Measurements from ENCODE around the gene OGT.
"Not testable (repeated sequence)": the region's sequence is repeated elsewhere in the genome, so short reads cannot be mapped to it uniquely, and the experiment has no call there.

The OGT gene

GRCh38 chrX:71546879-71547278 is 14.0 kb downstream of the OGT start:
- DNase-seq (ENCODE audit: low read depth): no peak
- no peak overlapping the region for H3K4me3 ChIP-seq (ENCODE audit: low read depth, low read length)
- in situ Hi-C loops (cut with HindIII; ENCODE audit: low sequenced_read_pairs): loop anchor here (10.0 kb wide), 1 partner anchor 152 kb away; no protein-coding TSS in a partner anchor
- TF ChIP-seq, protein P1, sequence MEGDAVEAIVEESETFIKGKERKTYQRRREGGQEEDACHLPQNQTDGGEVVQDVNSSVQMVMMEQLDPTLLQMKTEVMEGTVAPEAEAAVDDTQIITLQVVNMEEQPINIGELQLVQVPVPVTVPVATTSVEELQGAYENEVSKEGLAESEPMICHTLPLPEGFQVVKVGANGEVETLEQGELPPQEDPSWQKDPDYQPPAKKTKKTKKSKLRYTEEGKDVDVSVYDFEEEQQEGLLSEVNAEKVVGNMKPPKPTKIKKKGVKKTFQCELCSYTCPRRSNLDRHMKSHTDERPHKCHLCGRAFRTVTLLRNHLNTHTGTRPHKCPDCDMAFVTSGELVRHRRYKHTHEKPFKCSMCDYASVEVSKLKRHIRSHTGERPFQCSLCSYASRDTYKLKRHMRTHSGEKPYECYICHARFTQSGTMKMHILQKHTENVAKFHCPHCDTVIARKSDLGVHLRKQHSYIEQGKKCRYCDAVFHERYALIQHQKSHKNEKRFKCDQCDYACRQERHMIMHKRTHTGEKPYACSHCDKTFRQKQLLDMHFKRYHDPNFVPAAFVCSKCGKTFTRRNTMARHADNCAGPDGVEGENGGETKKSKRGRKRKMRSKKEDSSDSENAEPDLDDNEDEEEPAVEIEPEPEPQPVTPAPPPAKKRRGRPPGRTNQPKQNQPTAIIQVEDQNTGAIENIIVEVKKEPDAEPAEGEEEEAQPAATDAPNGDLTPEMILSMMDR (IDR thresholded peaks at IDR 0.05; ENCODE audit: low read depth, low read length, missing control alignments): no peak

DNA sequence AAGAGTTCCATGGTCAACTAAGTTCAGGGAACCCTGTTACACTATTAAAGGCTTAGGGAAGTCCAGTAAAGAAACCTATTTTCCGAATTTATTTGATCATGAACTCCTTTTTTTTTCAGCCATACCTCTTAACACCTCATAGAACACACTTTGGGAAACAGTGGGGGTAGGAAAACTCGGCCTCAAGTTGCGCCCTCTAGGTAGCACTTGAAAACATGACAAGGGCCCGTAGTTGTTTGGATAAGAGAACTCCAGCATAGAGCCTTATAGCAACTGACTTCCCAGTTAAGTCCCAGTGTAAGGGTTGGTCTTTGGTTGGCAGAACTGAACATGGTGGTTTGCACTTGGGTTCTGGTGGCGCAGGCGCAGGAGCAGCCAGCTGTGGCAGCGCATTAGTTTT is 14.4 kb downstream of the OGT start:
- in situ Hi-C loops (cut with HindIII; ENCODE audit: low sequenced_read_pairs): loop anchor here (10.0 kb wide), 1 partner anchor 153 kb away; no protein-coding TSS in a partner anchor
- no peak for DNase-seq (ENCODE audit: low read depth)
- TF ChIP-seq, protein P1 (IDR thresholded peaks at IDR 0.05; ENCODE audit: low read depth, low read length, missing control alignments): no peak
- H3K4me3 ChIP-seq (ENCODE audit: low read depth, low read length): no peak overlapping the region

GRCh38 chrX:71549986-71550385 is 17.1 kb downstream of the OGT start:
- TF ChIP-seq, protein P1 (IDR thresholded peaks at IDR 0.05; ENCODE audit: low read depth, low read length, missing control alignments): no peak
- DNase-seq (ENCODE audit: low read depth): no peak
- in situ Hi-C loops (cut with HindIII; ENCODE audit: low sequenced_read_pairs): loop anchor here (10.0 kb wide), 1 partner anchor 155 kb away; no protein-coding TSS in a partner anchor
- no peak overlapping the region for H3K4me3 ChIP-seq (ENCODE audit: low read depth, low read length)

DNA sequence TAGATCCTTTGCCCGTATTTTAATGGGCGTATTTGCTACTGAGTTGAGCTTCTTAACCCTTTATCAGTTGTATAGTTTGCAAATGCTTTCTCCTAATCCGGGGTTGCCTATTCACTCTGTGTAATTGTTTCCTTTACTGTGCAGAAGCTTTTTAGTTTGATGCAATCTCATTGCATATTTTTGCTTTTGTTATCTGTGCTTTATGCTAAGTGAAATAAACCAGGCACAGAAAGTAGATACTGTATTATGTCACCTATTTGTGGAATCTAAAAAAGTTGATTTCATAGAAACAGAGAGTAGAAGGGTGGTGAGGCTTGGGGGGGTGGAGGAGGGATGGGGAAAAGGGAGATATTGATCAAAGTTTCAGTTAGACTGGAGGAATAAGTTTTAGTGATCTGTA is 17.7 kb downstream of the OGT start:
- in situ Hi-C loops (cut with HindIII; ENCODE audit: low sequenced_read_pairs): no loop called here

GRCh38 chrX:71556036-71556435 is 23.1 kb downstream of the OGT start:
- no peak for DNase-seq (ENCODE audit: low read depth)
- TF ChIP-seq, protein P1 (IDR thresholded peaks at IDR 0.05; ENCODE audit: low read depth, low read length, missing control alignments): no peak
- in situ Hi-C loops (cut with HindIII; ENCODE audit: low sequenced_read_pairs): no loop called here
- no peak overlapping the region for H3K4me3 ChIP-seq (ENCODE audit: low read depth, low read length)

More for the DNA sequence above, 17.7 kb downstream of the OGT start:
- no peak overlapping the region for H3K4me3 ChIP-seq (ENCODE audit: low read depth, low read length)
- TF ChIP-seq, protein P1 (IDR thresholded peaks at IDR 0.05; ENCODE audit: low read depth, low read length, missing control alignments): no peak
- DNase-seq (ENCODE audit: low read depth): no peak

GRCh38 chrX:71558920-71559319 is 26.0 kb downstream of the OGT start:
- DNase-seq (ENCODE audit: low read depth): no peak
- H3K4me3 ChIP-seq (ENCODE audit: low read depth, low read length): no peak overlapping the region
- TF ChIP-seq, protein P1 (IDR thresholded peaks at IDR 0.05; ENCODE audit: low read depth, low read length, missing control alignments): no peak
- in situ Hi-C loops (cut with HindIII; ENCODE audit: low sequenced_read_pairs): no loop called here

DNA sequence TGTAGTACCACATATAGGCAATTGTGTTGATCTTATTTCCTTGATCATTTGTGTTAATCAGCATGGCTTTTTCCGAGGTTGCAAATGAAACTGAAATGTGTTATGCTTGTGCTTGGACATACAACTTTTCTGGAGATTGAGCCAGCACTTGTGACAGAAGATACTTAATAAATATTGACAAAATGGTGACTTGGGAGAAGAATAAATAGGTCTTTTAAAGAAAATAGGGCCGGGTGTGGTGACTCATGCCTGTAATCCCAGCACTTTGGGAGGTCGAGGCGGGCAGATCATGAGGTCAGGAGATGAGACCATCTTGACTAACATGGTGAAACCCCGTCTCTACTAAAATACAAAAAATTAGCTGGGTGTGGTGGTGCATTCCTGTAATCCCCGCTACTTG is 26.9 kb downstream of the OGT start:
- H3K4me3 ChIP-seq (ENCODE audit: low read depth, low read length); in situ Hi-C loops (cut with HindIII; ENCODE audit: low sequenced_read_pairs); DNase-seq (ENCODE audit: low read depth): not testable (repeated sequence)
